Measurements from ENCODE around the gene PAPPA.

Gene PAPPA

GRCh38 chr9:116437411-116438370, 284.1 kb downstream of the PAPPA start:
- DNase-seq = no peak

- DNase-seq = no peak
These were observed 288.9 kb downstream of the PAPPA start for GRCh38 chr9:116442528-116442927.

GRCh38 chr9:116447934-116448333, 294.3 kb downstream of the PAPPA start:
- no peak for DNase-seq

GRCh38 chr9:116448431-116448830, 294.8 kb downstream of the PAPPA start:
- no peak for DNase-seq

GRCh38 chr9:116449949-116450348, 296.4 kb downstream of the PAPPA start:
- no peak for DNase-seq

GRCh38 chr9:116450378-116451139, 297.0 kb downstream of the PAPPA start:
- DNase-seq = no peak

- DNase-seq = no peak
These were observed 298.0 kb downstream of the PAPPA start for GRCh38 chr9:116451500-116452115.

Measured in NK-92 treated with Interleukin-12 subunit alpha and Interleukin-12 subunit beta, amount 100 ng/mL, for 24 hours (cell line).